Ishikawa (cell line): ENCODE results near the gene CLNK.

Experiments
- EGR1 ChIP-seq: IDR thresholded peaks from 2 replicates; pipeline ENCODE4 v1.6.1; 2012
- EP300 ChIP-seq: IDR thresholded peaks from 2 replicates; pipeline ENCODE4 v1.6.1; 2012; ENCODE audit warnings: borderline replicate concordance
- FOXM1 ChIP-seq: IDR thresholded peaks from 2 replicates; pipeline ENCODE4 v1.6.1; 2012; ENCODE audit warnings: low read depth, borderline replicate concordance
- NFIC ChIP-seq: IDR thresholded peaks from 2 replicates; pipeline ENCODE4 v1.6.1; 2012
- TCF12 ChIP-seq: IDR thresholded peaks from 2 replicates; pipeline ENCODE4 v1.6.1; 2012; ENCODE audit warnings: low read depth
- YY1 ChIP-seq: IDR thresholded peaks from 2 replicates; pipeline ENCODE4 v1.6.1; 2012; ENCODE audit warnings: low read depth
- ZBTB7A ChIP-seq: IDR thresholded peaks from 2 replicates; pipeline ENCODE4 v1.6.1; 2012; ENCODE audit warnings: low read depth
- TF ChIP-seq, protein P1 (sequence below): IDR thresholded peaks from 2 replicates; pipeline ENCODE4 v1.6.1; 2012; ENCODE audit warnings: low read depth, mild to moderate bottlenecking
- TF ChIP-seq, protein P2 (sequence below): IDR thresholded peaks from 2 replicates; pipeline ENCODE4 v1.6.1; 2012
- TF ChIP-seq, protein P3 (sequence below): IDR thresholded peaks from 2 replicates; pipeline ENCODE4 v1.6.1; 2012

DNA sequence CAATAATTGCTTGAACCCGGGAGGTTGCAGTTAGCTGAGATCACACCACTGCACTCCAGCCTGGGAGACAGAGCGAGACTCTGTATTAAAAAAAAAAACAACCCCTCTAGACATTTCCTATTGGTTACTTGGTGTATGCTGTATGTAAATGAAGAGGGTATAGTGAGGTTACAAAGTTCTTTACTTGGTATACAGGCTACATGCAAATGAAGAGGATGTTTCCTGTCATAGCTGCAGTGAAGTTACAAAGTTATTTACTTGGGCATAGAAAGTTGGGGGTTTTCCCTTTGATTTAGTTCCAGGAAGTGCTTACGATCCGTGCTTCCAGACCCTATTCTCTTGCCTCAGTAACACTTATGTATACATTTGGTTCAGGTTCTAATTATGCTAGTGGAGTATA lies 38.4 kb upstream of the CLNK start:
- no peak for TF ChIP-seq NFIC
- no peak for TF ChIP-seq EGR1
- TF ChIP-seq FOXM1 = no peak
- TF ChIP-seq YY1 = no peak
- TF ChIP-seq EP300 = no peak
- TF ChIP-seq, protein P1, sequence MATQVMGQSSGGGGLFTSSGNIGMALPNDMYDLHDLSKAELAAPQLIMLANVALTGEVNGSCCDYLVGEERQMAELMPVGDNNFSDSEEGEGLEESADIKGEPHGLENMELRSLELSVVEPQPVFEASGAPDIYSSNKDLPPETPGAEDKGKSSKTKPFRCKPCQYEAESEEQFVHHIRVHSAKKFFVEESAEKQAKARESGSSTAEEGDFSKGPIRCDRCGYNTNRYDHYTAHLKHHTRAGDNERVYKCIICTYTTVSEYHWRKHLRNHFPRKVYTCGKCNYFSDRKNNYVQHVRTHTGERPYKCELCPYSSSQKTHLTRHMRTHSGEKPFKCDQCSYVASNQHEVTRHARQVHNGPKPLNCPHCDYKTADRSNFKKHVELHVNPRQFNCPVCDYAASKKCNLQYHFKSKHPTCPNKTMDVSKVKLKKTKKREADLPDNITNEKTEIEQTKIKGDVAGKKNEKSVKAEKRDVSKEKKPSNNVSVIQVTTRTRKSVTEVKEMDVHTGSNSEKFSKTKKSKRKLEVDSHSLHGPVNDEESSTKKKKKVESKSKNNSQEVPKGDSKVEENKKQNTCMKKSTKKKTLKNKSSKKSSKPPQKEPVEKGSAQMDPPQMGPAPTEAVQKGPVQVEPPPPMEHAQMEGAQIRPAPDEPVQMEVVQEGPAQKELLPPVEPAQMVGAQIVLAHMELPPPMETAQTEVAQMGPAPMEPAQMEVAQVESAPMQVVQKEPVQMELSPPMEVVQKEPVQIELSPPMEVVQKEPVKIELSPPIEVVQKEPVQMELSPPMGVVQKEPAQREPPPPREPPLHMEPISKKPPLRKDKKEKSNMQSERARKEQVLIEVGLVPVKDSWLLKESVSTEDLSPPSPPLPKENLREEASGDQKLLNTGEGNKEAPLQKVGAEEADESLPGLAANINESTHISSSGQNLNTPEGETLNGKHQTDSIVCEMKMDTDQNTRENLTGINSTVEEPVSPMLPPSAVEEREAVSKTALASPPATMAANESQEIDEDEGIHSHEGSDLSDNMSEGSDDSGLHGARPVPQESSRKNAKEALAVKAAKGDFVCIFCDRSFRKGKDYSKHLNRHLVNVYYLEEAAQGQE = no peak
- no peak for TF ChIP-seq TCF12
- no peak for TF ChIP-seq ZBTB7A
- TF ChIP-seq, protein P2, sequence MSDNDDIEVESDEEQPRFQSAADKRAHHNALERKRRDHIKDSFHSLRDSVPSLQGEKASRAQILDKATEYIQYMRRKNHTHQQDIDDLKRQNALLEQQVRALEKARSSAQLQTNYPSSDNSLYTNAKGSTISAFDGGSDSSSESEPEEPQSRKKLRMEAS = no peak
- TF ChIP-seq, protein P3, sequence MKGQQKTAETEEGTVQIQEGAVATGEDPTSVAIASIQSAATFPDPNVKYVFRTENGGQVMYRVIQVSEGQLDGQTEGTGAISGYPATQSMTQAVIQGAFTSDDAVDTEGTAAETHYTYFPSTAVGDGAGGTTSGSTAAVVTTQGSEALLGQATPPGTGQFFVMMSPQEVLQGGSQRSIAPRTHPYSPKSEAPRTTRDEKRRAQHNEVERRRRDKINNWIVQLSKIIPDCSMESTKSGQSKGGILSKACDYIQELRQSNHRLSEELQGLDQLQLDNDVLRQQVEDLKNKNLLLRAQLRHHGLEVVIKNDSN = no peak
